HG03378 (cell line): ENCODE data around the gene LARP6.
"Not testable (repeated sequence)": the region's sequence is repeated elsewhere in the genome, so short reads cannot be mapped to it uniquely, and the experiment has no call there.

ENCODE experiments used
- ATAC-seq: cut with Tn5 transposase; IDR thresholded peaks from one replicate; pipeline ENCODE4 v1.9.1; 2021; ENCODE audit warnings: mild to moderate bottlenecking, moderate library complexity; ENCODE audit not compliant: unreplicated experiment

Gene LARP6

GRCh38 chr15:70859322-70859908, 5.5 kb upstream of the LARP6 start:
- ATAC-seq = no peak

- ATAC-seq = not testable (repeated sequence)
These were observed 4.8 kb upstream of the LARP6 start for GRCh38 chr15:70858614-70859321.

- ATAC-seq = no peak
These were observed 3.8 kb upstream of the LARP6 start for GRCh38 chr15:70857562-70858285.

- no peak for ATAC-seq
These were observed 3.1 kb upstream of the LARP6 start for GRCh38 chr15:70856884-70857561.

- no peak for ATAC-seq
These were observed 2.4 kb upstream of the LARP6 start for GRCh38 chr15:70856177-70856883.

- no peak for ATAC-seq
These were observed 1.8 kb upstream of the LARP6 start for GRCh38 chr15:70855764-70856163.

GRCh38 chr15:70854666-70854976, 664 bp upstream of the LARP6 start:
- no peak for ATAC-seq

- ATAC-seq = no peak
These were observed 512 bp downstream of the LARP6 start for GRCh38 chr15:70853318-70853972.

GRCh38 chr15:70852501-70853317, 1.2 kb downstream of the LARP6 start:
- ATAC-seq = no peak

- ATAC-seq = no peak
These were observed 2.1 kb downstream of the LARP6 start for GRCh38 chr15:70851889-70852288.

- no peak for ATAC-seq
These were observed 8.2 kb downstream of the LARP6 start for GRCh38 chr15:70845602-70846360.

GRCh38 chr15:70837476-70837875, 16.5 kb downstream of the LARP6 start:
- no peak for ATAC-seq

- no peak for ATAC-seq
These were observed 18.1 kb downstream of the LARP6 start for GRCh38 chr15:70835841-70836240.

- no peak for ATAC-seq
These were observed 18.5 kb downstream of the LARP6 start for GRCh38 chr15:70835415-70835814.

- no peak for ATAC-seq
These were observed 19.0 kb downstream of the LARP6 start for GRCh38 chr15:70834999-70835398.

GRCh38 chr15:70833861-70834765, 19.8 kb downstream of the LARP6 start:
- ATAC-seq = no peak

GRCh38 chr15:70833422-70833821, 20.5 kb downstream of the LARP6 start:
- ATAC-seq = no peak

GRCh38 chr15:70832176-70832575, 21.8 kb downstream of the LARP6 start:
- no peak for ATAC-seq
